Kidney epithelial cell (primary cell): Measurements from ENCODE around the gene C1QTNF3. TPM values are rescaled to one million over a fixed set of nuclear protein-coding genes. Genes with fewer than 3 reads are reported as not detected.

Source experiments
- DNase-seq: peaks from one replicate; pipeline ENCODE4 v3.0.0-alpha.2; 2010; ENCODE audit warnings: low read depth
- H3K27me3 ChIP-seq: 2 replicates; pipeline ENCODE4 v1.6.0; 2011; ENCODE audit warnings: low read length; ENCODE audit not compliant: control insufficient read depth, insufficient read depth
- H3K36me3 ChIP-seq: 2 replicates; pipeline ENCODE4 v1.5.1; 2011; ENCODE audit warnings: low read length; ENCODE audit not compliant: control insufficient read depth, insufficient read depth
- H3K4me3 ChIP-seq: 2 replicates; pipeline ENCODE4 v1.5.1; 2011; ENCODE audit warnings: low read depth, mild to moderate bottlenecking, control low read depth, low read length
- total RNA-seq: library from RNA; depleted of rRNA; stranded (reverse); fragments of >200 nt; gene quantifications from 2 replicates; pipeline ENCODE4 v1.2.3, GENCODE V29; 2015
- TF ChIP-seq, protein P1 (sequence below): IDR thresholded peaks from 2 replicates; pipeline ENCODE4 v1.5.1; 2011; ENCODE audit warnings: mild to moderate bottlenecking, moderate library complexity, low read length, control low read depth, inconsistent platforms; ENCODE audit not compliant: insufficient read depth, poor library complexity, severe bottlenecking

The C1QTNF3 gene
- total RNA-seq, 1 donor from 2014 or later = 1.1 TPM

DNA sequence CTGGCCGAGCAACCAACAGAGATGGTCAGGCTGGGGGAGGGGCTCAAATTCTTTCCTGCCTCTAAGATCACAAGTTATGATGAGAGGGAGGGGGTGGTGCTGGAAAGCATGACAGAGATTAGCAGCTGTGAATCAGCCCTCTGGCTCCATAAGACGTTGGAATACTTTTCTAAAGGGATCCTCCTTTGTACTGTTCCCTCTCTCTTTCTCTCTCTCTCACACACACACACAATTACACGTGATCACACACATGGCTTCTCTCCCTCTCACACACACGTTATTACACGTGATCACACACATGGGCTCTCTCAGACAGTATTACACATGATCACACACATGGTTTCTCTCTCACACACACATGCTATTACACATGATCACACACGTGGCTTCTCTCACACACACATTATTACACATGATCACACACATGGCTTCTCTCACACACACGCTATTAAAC is 58.3 kb downstream of the C1QTNF3 start, which contains the start of gene SLC45A2:
SLC45A2 (minus strand) TSS at position 23 of the 454 bp plus-strand sequence. CDS start 110 bp downstream, outside the sequence.
- DNase-seq = no peak
- TF ChIP-seq, protein P1, sequence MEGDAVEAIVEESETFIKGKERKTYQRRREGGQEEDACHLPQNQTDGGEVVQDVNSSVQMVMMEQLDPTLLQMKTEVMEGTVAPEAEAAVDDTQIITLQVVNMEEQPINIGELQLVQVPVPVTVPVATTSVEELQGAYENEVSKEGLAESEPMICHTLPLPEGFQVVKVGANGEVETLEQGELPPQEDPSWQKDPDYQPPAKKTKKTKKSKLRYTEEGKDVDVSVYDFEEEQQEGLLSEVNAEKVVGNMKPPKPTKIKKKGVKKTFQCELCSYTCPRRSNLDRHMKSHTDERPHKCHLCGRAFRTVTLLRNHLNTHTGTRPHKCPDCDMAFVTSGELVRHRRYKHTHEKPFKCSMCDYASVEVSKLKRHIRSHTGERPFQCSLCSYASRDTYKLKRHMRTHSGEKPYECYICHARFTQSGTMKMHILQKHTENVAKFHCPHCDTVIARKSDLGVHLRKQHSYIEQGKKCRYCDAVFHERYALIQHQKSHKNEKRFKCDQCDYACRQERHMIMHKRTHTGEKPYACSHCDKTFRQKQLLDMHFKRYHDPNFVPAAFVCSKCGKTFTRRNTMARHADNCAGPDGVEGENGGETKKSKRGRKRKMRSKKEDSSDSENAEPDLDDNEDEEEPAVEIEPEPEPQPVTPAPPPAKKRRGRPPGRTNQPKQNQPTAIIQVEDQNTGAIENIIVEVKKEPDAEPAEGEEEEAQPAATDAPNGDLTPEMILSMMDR = no peak
- H3K4me3 ChIP-seq = no peak within 1 kb of the TSS

DNA sequence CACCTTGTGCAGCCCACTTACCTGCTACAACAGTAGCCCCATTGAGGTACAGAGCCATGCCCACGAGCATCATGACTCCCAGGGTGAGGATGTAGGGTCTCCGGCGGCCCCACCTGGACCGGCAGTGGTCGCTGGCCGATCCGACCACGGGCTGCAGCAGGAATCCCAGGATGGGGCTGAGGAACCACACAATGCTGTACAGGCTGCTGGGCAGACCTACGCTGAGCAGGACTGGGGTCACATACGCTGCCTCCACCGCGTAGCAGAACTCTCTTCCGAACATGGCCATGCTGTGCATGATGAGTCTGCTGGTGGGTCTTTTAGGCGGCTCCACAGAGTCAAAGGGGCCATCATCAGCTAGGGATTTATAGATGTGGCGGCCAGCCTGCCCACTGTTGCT is 58.8 kb downstream of the C1QTNF3 start:
- DNase-seq = no peak
- no peak overlapping the region for H3K4me3 ChIP-seq
- TF ChIP-seq, protein P1 = no peak
- H3K36me3 ChIP-seq = no peaks in the 10 kb centered on the region
- H3K27me3 ChIP-seq = no peaks in the 10 kb centered on the region

More for the DNA sequence above, 58.3 kb downstream of the C1QTNF3 start, which contains the start of gene SLC45A2:
- no peaks in the 10 kb centered on the region for H3K36me3 ChIP-seq
- H3K27me3 ChIP-seq = no peaks in the 10 kb centered on the region

DNA sequence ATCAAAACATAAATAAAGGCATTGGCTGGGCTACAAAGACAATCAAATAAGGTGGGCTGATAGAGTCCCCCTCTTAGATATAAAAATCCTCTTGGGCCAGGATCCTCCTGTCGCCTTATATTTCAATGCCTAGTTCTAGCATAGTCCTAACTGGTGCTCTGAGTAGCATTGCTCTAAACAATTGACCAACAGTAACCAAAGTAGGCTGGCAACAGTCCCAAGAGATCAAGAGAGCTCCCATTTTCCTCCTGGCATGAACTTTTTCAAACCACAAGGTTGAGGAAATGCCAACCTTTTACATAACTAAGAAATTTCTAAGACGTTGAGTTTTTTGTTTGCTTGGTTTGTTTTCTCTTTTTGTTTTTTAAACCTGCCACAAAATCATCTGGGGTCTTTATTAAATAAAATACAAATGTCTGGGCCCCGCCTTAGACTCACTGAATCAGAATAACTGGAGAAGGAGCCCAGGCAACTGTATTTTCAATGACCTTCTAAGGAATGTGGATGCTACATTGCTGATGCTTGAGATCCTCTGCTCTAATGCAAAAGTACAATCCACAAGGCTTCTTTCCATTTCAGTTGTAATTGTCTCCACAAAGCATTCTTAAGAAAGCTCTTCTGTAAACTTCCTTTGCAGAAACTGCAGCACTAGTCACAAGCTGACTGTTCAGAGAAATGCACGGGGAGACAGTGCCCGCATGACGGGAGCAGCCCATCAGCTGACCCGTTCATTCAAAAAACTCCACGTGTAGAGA is 61.4 kb downstream of the C1QTNF3 start:
- no peak for DNase-seq
- H3K27me3 ChIP-seq = no peaks in the 10 kb centered on the region
- H3K36me3 ChIP-seq = no peaks in the 10 kb centered on the region
- no peak overlapping the region for H3K4me3 ChIP-seq
- TF ChIP-seq, protein P1 = no peak

DNA sequence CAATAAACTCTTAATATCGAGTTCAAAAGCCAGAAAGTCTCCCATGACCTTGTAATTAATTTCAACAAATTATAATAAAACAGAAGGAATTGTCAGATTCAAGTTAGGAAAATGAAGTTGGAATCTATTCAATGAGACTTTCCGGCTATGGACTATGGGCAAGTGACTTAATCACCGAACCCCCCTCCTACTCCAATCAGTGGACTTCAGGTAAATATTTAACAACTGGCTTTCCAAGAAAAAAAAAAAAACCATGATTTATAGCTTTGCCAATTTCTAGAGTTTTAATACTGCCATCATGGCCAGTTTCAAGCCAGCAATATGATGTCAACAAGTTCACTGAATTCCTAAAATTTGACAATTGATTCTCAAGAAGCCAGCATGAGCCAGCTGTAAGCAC is 63.0 kb downstream of the C1QTNF3 start:
- Histone ChIP-seq H3K36me3 (no peaks in the 10 kb centered on the region), H3K27me3 (no peaks in the 10 kb centered on the region), H3K4me3 (no peak overlapping the region)
- TF ChIP-seq, protein P1 = no peak
- no peak for DNase-seq

DNA sequence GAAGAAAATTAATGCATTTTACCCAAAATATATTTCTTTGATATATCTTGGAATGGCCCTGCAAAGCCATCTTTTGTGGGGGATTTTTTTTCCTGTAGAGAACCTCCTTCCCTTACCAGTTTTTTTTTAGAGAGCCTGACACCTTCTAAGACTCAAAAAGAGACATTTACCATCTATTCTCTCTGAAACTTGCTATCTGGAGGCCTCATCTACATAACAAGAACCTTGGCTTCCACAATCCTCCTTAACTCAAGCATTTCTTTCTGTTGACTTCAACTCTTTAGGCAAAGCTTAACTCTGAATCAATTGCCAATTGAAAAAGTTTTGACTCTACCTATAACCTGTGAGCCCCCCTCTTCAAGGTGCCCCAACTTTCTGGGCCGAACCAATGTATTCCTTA is 64.7 kb downstream of the C1QTNF3 start:
- Histone ChIP-seq H3K27me3 (no peaks in the 10 kb centered on the region), H3K4me3 (no peak overlapping the region), H3K36me3 (no peaks in the 10 kb centered on the region)
- DNase-seq = no peak
- TF ChIP-seq, protein P1 = no peak
